NB4 (cell line): ENCODE measurements around the gene IMPDH1.

Experiments
- POLR2A ChIP-seq: IDR thresholded peaks from 2 replicates; pipeline ENCODE4 v1.6.1; 2011; ENCODE audit warnings: mild to moderate bottlenecking; ENCODE audit not compliant: insufficient read length; ENCODE audit errors: extremely low read depth
- TF ChIP-seq, protein P1 (sequence below): IDR thresholded peaks from one replicate; pipeline ENCODE4 v1.5.1; 2012; ENCODE audit warnings: low read depth, low read length

DNA sequence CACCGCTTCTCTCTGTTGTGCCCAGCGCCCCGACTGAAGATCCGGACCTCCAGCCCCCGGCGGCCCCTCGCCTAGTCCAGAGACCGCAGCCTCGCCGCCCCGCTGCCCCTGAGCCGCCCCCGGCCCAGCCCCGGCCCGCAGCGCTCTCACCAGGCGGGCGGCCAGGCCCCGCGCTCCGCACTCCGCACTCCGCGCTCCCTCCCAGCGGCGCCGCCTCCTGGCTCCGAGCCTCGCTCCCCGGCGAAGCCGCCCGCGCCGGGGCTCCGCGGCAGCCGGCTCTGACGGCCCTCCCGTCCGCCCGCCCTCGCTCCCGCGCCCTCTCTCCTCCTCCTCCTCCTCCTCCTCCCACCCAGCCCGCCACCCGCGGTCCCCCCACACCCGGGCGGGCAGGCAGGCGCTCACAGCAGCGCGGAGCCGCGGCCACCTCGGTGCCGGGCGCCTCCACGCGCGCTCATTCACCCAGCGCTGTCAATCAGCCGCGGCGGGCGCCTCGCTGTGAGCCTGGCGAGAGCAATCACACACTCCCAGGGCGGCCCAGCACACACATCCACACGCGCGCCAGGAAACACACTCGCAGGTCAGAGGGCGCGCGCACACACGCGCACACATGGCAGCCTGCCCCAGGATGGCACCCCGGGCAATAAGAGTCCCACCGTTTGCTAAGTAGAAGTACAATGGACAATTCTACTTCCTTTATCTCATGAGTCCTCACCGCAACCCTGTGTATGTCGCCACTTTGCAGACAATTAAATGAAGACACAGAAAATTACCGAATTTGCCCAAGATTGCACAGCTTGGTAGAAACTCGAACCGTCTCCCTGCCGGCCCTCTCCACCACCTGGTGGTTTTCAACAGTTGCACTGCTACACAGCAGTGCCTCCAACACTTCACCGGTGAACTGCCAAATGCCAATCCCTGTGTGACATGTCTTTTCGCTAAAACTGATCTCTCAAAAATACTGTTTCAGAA is 48.1 kb downstream of the IMPDH1 start, which contains the start of gene PRRT4:
- TF ChIP-seq, protein P1, sequence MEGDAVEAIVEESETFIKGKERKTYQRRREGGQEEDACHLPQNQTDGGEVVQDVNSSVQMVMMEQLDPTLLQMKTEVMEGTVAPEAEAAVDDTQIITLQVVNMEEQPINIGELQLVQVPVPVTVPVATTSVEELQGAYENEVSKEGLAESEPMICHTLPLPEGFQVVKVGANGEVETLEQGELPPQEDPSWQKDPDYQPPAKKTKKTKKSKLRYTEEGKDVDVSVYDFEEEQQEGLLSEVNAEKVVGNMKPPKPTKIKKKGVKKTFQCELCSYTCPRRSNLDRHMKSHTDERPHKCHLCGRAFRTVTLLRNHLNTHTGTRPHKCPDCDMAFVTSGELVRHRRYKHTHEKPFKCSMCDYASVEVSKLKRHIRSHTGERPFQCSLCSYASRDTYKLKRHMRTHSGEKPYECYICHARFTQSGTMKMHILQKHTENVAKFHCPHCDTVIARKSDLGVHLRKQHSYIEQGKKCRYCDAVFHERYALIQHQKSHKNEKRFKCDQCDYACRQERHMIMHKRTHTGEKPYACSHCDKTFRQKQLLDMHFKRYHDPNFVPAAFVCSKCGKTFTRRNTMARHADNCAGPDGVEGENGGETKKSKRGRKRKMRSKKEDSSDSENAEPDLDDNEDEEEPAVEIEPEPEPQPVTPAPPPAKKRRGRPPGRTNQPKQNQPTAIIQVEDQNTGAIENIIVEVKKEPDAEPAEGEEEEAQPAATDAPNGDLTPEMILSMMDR: peak; percentile 29
- peak; percentile 56 for TF ChIP-seq POLR2A
